ENCODE data around the gene ANKRD44. TPM values are rescaled to one million over a fixed set of nuclear protein-coding genes. Genes with fewer than 3 reads are reported as not detected.

ANKRD44 gene
- total RNA-seq, 1 donor from 2014 or later: 21.4 TPM

DNA sequence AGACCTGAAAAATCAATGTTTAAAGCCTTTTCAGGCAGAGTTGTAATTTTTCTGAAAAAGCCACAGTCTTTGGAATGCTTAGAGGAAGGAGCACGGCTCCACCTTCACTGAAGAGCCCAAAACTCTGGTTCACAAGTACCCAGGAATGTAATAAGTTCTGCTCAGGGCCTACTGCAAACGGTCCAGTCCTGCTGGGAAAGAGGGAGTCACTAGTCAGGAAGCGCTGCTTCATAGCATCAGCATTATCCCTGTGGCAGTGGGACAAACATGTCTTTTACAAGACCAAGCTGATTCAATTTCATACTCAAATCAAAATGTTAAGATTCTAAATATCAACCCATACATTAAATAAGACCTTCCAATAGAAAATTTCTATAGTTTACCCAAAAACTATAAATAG, 231.2 kb downstream of the ANKRD44 start:
- Mint-ChIP-seq H3K36me3 (ENCODE audit: low read depth) (peaks cover 11% of the 10 kb centered on the region), H3K27ac (ENCODE audit: unreplicated experiment) (peak overlapping the region; percentile 10), H3K4me3 (ENCODE audit: unreplicated experiment) (no peak overlapping the region), H3K4me1 (ENCODE audit: low read depth) (peaks cover 26% of the 10 kb centered on the region), H3K27me3 (ENCODE audit: low read depth) (no peaks in the 10 kb centered on the region), H3K9me3 (ENCODE audit: low read depth) (peaks cover 6% of the 10 kb centered on the region)
- TF ChIP-seq, protein P1, sequence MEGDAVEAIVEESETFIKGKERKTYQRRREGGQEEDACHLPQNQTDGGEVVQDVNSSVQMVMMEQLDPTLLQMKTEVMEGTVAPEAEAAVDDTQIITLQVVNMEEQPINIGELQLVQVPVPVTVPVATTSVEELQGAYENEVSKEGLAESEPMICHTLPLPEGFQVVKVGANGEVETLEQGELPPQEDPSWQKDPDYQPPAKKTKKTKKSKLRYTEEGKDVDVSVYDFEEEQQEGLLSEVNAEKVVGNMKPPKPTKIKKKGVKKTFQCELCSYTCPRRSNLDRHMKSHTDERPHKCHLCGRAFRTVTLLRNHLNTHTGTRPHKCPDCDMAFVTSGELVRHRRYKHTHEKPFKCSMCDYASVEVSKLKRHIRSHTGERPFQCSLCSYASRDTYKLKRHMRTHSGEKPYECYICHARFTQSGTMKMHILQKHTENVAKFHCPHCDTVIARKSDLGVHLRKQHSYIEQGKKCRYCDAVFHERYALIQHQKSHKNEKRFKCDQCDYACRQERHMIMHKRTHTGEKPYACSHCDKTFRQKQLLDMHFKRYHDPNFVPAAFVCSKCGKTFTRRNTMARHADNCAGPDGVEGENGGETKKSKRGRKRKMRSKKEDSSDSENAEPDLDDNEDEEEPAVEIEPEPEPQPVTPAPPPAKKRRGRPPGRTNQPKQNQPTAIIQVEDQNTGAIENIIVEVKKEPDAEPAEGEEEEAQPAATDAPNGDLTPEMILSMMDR (IDR thresholded peaks at IDR 0.05): no peak
- no peak for DNase-seq (ENCODE audit: low spot score)

DNA sequence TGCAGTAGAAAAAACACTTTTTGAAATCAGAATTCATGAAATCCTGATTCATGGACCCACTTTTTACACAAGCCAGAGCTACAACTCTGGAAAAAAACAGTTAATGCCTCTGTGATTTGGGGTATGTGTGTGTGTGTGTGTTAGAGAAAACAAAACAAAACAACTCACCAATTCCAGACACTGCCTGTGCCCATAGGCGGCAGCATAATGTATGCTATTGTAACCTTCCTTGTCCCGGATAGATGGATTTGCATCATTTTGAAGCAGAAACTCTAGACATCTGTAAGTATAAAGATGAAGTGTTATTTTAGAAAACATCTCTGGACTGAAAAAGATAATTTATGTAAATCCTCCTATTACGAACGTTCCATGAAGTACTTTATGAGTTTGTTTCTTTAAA, 232.0 kb downstream of the ANKRD44 start:
- Mint-ChIP-seq H3K27ac (ENCODE audit: unreplicated experiment) (no peak overlapping the region), H3K36me3 (ENCODE audit: low read depth) (peaks cover 8% of the 10 kb centered on the region)
- no peak for DNase-seq (ENCODE audit: low spot score)

DNA sequence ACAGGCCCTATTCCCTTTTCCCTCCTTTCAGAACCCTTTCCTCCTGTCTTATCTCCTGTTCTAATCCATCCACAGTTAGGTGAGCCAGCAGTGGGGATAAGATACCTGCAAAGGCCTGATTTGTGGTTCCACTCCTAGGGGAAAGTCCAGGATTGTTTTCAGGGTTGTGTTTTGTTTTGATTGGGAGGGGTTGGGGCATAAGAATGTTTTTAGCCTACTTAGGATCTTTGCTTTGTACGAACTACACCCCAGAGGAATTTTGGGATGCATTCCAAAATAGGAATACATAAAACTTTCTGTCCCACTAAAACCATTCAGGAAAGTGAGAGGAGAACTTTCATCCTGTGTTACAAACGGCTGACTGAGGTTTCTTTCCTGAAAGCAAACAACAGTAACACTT, 233.2 kb downstream of the ANKRD44 start:
- Mint-ChIP-seq H3K27ac (ENCODE audit: unreplicated experiment) (peak overlapping the region; percentile 9), H3K4me3 (ENCODE audit: unreplicated experiment) (no peak overlapping the region), H3K36me3 (ENCODE audit: low read depth) (peaks cover 8% of the 10 kb centered on the region), H3K9me3 (ENCODE audit: low read depth) (peaks cover 6% of the 10 kb centered on the region), H3K27me3 (ENCODE audit: low read depth) (no peaks in the 10 kb centered on the region), H3K4me1 (ENCODE audit: low read depth) (peaks cover 41% of the 10 kb centered on the region)
- no peak for DNase-seq (ENCODE audit: low spot score)
- TF ChIP-seq, protein P1 (IDR thresholded peaks at IDR 0.05): no peak

More for the DNA sequence above, 232.0 kb downstream of the ANKRD44 start:
- no peak overlapping the region for H3K4me3 Mint-ChIP-seq (ENCODE audit: unreplicated experiment)
- H3K27me3 Mint-ChIP-seq (ENCODE audit: low read depth): no peaks in the 10 kb centered on the region
- peaks cover 35% of the 10 kb centered on the region for H3K4me1 Mint-ChIP-seq (ENCODE audit: low read depth)
- peaks cover 6% of the 10 kb centered on the region for H3K9me3 Mint-ChIP-seq (ENCODE audit: low read depth)
- TF ChIP-seq, protein P1 (IDR thresholded peaks at IDR 0.05): peak; percentile 50

DNA sequence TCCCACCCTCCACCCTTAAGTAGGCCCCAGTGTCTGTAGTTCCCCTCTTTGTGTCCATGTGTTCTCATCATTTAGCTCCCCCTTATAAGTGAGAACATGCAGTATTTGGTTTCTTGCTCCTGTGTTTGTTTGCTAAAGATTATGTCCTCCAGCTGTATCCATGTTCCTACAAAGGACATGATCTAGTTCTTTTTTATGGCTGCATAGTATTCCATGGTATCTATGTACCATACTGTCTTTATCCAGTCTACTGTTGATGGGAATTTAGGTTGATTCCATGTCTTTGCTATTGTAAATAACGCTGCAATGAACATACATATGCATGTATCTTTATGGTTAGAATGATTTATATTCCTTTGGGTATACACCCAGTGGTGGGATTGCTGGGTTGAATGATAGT, 233.9 kb downstream of the ANKRD44 start:
- Mint-ChIP-seq H3K4me1 (ENCODE audit: low read depth) (peaks cover 41% of the 10 kb centered on the region), H3K9me3 (ENCODE audit: low read depth) (peaks cover 6% of the 10 kb centered on the region), H3K27ac (ENCODE audit: unreplicated experiment) (no peak overlapping the region), H3K36me3 (ENCODE audit: low read depth) (peaks cover 6% of the 10 kb centered on the region), H3K4me3 (ENCODE audit: unreplicated experiment) (no peak overlapping the region), H3K27me3 (ENCODE audit: low read depth) (no peaks in the 10 kb centered on the region)
- TF ChIP-seq, protein P1 (IDR thresholded peaks at IDR 0.05): no peak
- no peak for DNase-seq (ENCODE audit: low spot score)

DNA sequence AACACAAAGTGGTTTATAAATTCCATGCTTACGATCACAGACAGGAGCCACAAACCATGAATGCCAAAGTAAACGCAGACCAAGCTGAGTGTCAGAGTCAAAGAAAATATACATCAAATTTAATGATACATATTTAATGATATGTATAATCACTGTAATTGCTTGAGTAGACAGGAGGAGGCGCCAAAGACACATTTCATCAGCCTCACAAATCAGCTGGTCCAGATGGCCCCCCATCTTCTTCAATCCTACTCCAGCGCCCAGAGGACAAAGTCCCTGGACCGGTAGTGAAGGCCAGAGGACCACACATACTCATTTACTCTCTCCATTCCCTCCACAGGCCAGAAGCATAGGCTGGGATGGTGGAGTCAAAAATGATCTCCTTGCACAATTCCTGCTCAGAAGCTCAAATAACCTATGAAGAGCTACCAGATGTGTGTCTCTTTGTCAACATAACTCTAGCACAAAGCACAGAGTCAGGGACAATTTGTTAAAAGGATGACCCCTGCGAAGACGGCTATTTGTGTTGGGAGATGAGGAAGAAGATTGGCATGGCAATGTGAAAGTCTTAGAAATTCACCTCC, 234.7 kb downstream of the ANKRD44 start:
- no peak for DNase-seq (ENCODE audit: low spot score)
- H3K4me1 Mint-ChIP-seq (ENCODE audit: low read depth): peaks cover 44% of the 10 kb centered on the region
- no peak overlapping the region for H3K27ac Mint-ChIP-seq (ENCODE audit: unreplicated experiment)
- TF ChIP-seq, protein P1 (IDR thresholded peaks at IDR 0.05): peak; percentile 73
- no peak overlapping the region for H3K4me3 Mint-ChIP-seq (ENCODE audit: unreplicated experiment)
- H3K27me3 Mint-ChIP-seq (ENCODE audit: low read depth): no peaks in the 10 kb centered on the region
- H3K9me3 Mint-ChIP-seq (ENCODE audit: low read depth): peaks cover 6% of the 10 kb centered on the region
- H3K36me3 Mint-ChIP-seq (ENCODE audit: low read depth): peaks cover 6% of the 10 kb centered on the region

Data from chondrocyte (in vitro differentiated cells).